ENCODE measurements around the gene CLHC1. TPM values are rescaled to one million over a fixed set of nuclear protein-coding genes. Genes with fewer than 3 reads are reported as not detected.
A peak's percentile ranks its signal among the peaks of the same experiment; 100 is the strongest.

CLHC1 gene
- total and polyA plus RNA-seq, 4 donors = 18.4 to 29.6 (median 24.2) TPM

- no peak overlapping the region for H3K27ac ChIP-seq (ENCODE audit: low read depth, low read length)
- peaks cover 36% of the 10 kb centered on the region for H3K4me1 ChIP-seq (ENCODE audit: control insufficient read depth, insufficient read depth, low read length)
- no peaks in the 10 kb centered on the region for H3K27me3 ChIP-seq (ENCODE audit: control insufficient read depth, insufficient read depth, low read length)
- H3K9me3 ChIP-seq (ENCODE audit: control insufficient read depth, insufficient read depth, low read length) = no peaks in the 10 kb centered on the region
- DNase-seq (ENCODE audit: low read depth in 4 of 6, low spot score in 6 of 6) = no peak
- no peak overlapping the region for H3K4me3 ChIP-seq (ENCODE audit: low read depth, low read length)
- no peaks in the 10 kb centered on the region for H3K36me3 ChIP-seq (ENCODE audit: control insufficient read depth, insufficient read depth, low read length)
- WGBS (ENCODE audit: insufficient coverage) = 63% methylated on average over 7 of the region's 7 CpGs
Observed at GRCh38 chr2:55163941-55164390, 68.1 kb downstream of the CLHC1 start.

DNA sequence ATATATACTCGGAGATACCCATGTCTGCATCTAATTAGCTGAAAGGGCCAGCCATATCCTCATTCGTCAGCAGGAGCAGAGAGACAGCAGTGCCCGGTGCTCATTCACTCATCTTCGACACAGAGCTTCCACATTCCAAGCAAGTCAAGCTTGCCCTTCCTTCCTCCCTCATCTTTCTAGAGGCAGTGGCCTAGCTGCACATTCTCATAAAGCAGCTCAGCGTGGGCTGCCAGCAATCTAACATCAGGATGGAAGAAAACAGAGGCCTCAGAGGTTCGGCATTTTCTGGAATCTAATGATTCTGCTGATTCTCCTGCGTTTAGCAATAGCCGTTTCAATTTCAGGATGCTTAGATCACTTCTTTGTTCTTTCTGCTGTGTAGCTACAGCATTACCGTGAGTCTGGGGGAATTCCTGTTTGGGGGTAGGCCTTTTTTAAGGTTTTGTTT, 68.8 kb downstream of the CLHC1 start:
- Histone ChIP-seq H3K4me3 (ENCODE audit: low read depth, low read length) (no peak overlapping the region), H3K27me3 (ENCODE audit: control insufficient read depth, insufficient read depth, low read length) (no peaks in the 10 kb centered on the region), H3K4me1 (ENCODE audit: control insufficient read depth, insufficient read depth, low read length) (peaks cover 38% of the 10 kb centered on the region), H3K27ac (ENCODE audit: low read depth, low read length) (peak overlapping the region; percentile 57), H3K9me3 (ENCODE audit: control insufficient read depth, insufficient read depth, low read length) (no peaks in the 10 kb centered on the region), H3K36me3 (ENCODE audit: control insufficient read depth, insufficient read depth, low read length) (no peaks in the 10 kb centered on the region)
- WGBS (ENCODE audit: insufficient coverage) = 37% methylated on average over 9 of the region's 9 CpGs
- peak in 2 of 6 donors; percentile 51 to 72 for DNase-seq (ENCODE audit: low read depth in 4 of 6, low spot score in 6 of 6)

- Histone ChIP-seq H3K4me1 (ENCODE audit: control insufficient read depth, insufficient read depth, low read length) (peaks cover 31% of the 10 kb centered on the region), H3K36me3 (ENCODE audit: control insufficient read depth, insufficient read depth, low read length) (no peaks in the 10 kb centered on the region), H3K27me3 (ENCODE audit: control insufficient read depth, insufficient read depth, low read length) (no peaks in the 10 kb centered on the region), H3K9me3 (ENCODE audit: control insufficient read depth, insufficient read depth, low read length) (no peaks in the 10 kb centered on the region), H3K4me3 (ENCODE audit: low read depth, low read length) (no peak overlapping the region), H3K27ac (ENCODE audit: low read depth, low read length) (peak overlapping the region; percentile 57)
- no peak for DNase-seq (ENCODE audit: low read depth in 4 of 6, low spot score in 6 of 6)
- WGBS (ENCODE audit: insufficient coverage) = 87% methylated on average over 8 of the region's 11 CpGs
Observed at GRCh38 chr2:55162284-55163006, 69.6 kb downstream of the CLHC1 start.

DNA sequence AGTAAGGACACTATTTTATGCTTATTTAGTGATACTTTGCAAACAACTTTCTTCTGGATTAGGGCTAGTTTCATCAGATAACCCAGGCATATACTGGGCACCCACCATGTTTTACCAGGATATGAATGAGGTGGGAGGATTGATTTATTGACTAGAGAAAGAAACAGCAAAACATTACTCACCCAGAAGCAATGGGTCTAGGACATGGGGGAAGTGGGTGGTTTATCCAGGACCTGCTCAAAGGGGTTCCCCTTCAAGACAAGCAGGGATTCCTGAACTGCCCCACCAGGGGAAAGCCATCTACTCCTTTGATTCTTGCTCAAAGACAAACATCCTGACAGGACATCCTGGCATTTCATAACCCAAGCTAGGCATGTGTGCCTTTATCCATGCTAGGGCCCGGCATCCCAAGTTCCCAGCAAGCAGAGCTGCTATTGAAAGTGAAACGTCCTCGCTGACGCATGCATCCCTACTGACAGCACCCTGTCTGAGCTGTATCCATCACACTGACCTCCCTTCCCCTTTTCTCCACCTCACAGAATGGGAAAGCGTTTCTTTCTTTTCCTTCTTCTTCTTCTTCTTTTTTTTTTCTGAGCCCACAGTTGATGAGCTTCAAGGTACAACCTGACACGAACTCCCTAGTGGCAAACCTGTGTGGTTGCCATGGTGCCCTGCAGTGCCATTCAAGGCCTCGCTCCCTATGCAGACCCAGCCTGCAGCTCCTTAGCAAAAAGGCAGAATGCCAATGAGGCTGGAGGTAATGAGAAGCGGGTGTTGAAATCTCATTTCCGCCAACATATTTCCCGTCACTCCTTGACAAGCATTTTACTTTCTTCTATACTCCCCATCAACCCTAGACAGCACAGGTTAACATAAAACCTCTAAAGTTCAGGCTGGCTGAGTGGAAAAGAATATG, 70.5 kb downstream of the CLHC1 start:
- DNase-seq (ENCODE audit: low read depth in 4 of 6, low spot score in 6 of 6) = peak in 2 of 6 donors; percentile 48 to 70
- Histone ChIP-seq H3K36me3 (ENCODE audit: control insufficient read depth, insufficient read depth, low read length) (no peaks in the 10 kb centered on the region), H3K4me3 (ENCODE audit: low read depth, low read length) (no peak overlapping the region), H3K4me1 (ENCODE audit: control insufficient read depth, insufficient read depth, low read length) (peaks cover 32% of the 10 kb centered on the region), H3K9me3 (ENCODE audit: control insufficient read depth, insufficient read depth, low read length) (no peaks in the 10 kb centered on the region), H3K27ac (ENCODE audit: low read depth, low read length) (no peak overlapping the region), H3K27me3 (ENCODE audit: control insufficient read depth, insufficient read depth, low read length) (no peaks in the 10 kb centered on the region)
- WGBS (ENCODE audit: insufficient coverage) = 57% methylated on average over 7 of the region's 10 CpGs

- WGBS (ENCODE audit: insufficient coverage) = 72% methylated on average over 2 of the region's 2 CpGs
- no peak overlapping the region for H3K4me3 ChIP-seq (ENCODE audit: low read depth, low read length)
- H3K9me3 ChIP-seq (ENCODE audit: control insufficient read depth, insufficient read depth, low read length) = no peaks in the 10 kb centered on the region
- DNase-seq (ENCODE audit: low read depth in 4 of 6, low spot score in 6 of 6) = no peak
- no peaks in the 10 kb centered on the region for H3K27me3 ChIP-seq (ENCODE audit: control insufficient read depth, insufficient read depth, low read length)
- H3K4me1 ChIP-seq (ENCODE audit: control insufficient read depth, insufficient read depth, low read length) = peaks cover 31% of the 10 kb centered on the region
- H3K27ac ChIP-seq (ENCODE audit: low read depth, low read length) = no peak overlapping the region
- H3K36me3 ChIP-seq (ENCODE audit: control insufficient read depth, insufficient read depth, low read length) = no peaks in the 10 kb centered on the region
Observed at GRCh38 chr2:55160422-55160821, 71.7 kb downstream of the CLHC1 start.

- Histone ChIP-seq H3K4me3 (ENCODE audit: low read depth, low read length) (no peak overlapping the region), H3K9me3 (ENCODE audit: control insufficient read depth, insufficient read depth, low read length) (no peaks in the 10 kb centered on the region), H3K27ac (ENCODE audit: low read depth, low read length) (no peak overlapping the region), H3K4me1 (ENCODE audit: control insufficient read depth, insufficient read depth, low read length) (peaks cover 34% of the 10 kb centered on the region), H3K36me3 (ENCODE audit: control insufficient read depth, insufficient read depth, low read length) (no peaks in the 10 kb centered on the region), H3K27me3 (ENCODE audit: control insufficient read depth, insufficient read depth, low read length) (no peaks in the 10 kb centered on the region)
- DNase-seq (ENCODE audit: low read depth in 4 of 6, low spot score in 6 of 6) = no peak
- WGBS (ENCODE audit: insufficient coverage) = 90% methylated on average over 2 of the region's 2 CpGs
Observed at GRCh38 chr2:55159752-55160151, 72.3 kb downstream of the CLHC1 start.

DNA sequence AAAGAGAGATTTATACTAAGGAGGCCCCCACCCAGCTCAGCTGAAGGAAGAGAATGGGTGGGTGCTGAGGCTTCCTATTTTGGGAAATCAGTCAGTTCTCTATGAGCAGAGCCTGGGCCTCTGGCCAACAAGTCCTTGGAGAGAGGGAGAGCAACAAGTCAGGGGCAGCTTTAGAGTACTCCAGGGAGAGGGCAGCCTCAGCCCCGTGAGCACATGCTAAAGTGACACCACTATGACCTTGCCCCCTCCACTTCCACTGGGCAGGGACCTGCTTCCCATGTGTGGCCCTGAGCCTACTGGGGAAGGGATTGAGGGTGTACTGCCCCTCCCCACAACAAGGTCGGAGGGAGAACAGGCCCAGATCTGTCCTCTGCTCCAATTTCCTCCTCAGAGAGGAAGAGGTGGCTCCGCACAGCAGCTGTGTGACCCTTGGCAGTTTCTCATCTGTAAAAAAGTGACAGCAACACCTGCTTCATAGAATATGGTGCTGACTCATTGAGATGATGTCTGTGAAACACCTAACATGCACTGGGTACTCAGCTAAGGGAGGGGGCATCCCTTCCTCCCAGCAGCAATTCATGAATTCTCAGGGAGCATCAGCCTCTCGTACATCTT, 72.9 kb downstream of the CLHC1 start:
- DNase-seq (ENCODE audit: low read depth in 4 of 6, low spot score in 6 of 6) = no peak
- no peaks in the 10 kb centered on the region for H3K27me3 ChIP-seq (ENCODE audit: control insufficient read depth, insufficient read depth, low read length)
- peaks cover 37% of the 10 kb centered on the region for H3K4me1 ChIP-seq (ENCODE audit: control insufficient read depth, insufficient read depth, low read length)
- H3K9me3 ChIP-seq (ENCODE audit: control insufficient read depth, insufficient read depth, low read length) = no peaks in the 10 kb centered on the region
- H3K36me3 ChIP-seq (ENCODE audit: control insufficient read depth, insufficient read depth, low read length) = no peaks in the 10 kb centered on the region
- no peak overlapping the region for H3K4me3 ChIP-seq (ENCODE audit: low read depth, low read length)
- 73% methylated on average over 2 of the region's 4 CpGs for WGBS (ENCODE audit: insufficient coverage)
- H3K27ac ChIP-seq (ENCODE audit: low read depth, low read length) = no peak overlapping the region

DNA sequence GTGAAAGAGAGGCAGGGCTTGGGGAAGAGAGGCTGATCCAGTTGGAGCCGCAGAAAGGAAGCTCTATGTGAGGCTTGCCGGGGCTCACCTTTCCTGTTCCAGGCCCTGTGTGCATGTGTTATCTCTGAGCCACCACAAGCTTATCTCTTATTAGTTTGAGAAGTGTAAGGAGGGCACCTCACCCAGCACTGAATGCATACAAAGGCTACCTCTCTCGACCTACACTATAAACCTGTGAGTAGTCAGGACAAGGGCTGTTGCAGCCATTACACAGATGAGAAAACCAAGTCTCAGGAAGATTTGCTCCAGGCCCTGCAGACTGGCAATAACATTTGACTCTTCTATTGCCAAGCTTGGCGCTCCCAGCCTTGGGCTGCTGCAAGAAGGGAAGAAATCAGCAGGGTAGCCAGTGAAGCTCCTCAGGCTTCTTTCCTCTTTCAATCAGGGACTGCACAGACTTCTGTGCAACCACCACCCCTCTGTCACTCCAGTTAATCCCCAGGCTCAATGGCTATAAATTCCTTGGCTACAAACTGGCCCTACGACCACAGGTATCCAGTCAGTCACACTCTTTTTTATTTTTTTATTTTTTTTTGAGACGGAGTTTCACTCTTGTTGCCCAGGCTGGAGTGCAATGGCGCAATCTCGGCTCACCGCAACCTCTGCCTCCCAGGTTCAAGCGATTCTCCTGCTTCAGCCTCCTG, 73.8 kb downstream of the CLHC1 start:
- H3K9me3 ChIP-seq (ENCODE audit: control insufficient read depth, insufficient read depth, low read length) = no peaks in the 10 kb centered on the region
- H3K36me3 ChIP-seq (ENCODE audit: control insufficient read depth, insufficient read depth, low read length) = no peaks in the 10 kb centered on the region
- no peak overlapping the region for H3K27ac ChIP-seq (ENCODE audit: low read depth, low read length)
- peaks cover 43% of the 10 kb centered on the region for H3K4me1 ChIP-seq (ENCODE audit: control insufficient read depth, insufficient read depth, low read length)
- H3K27me3 ChIP-seq (ENCODE audit: control insufficient read depth, insufficient read depth, low read length) = no peaks in the 10 kb centered on the region
- DNase-seq (ENCODE audit: low read depth in 4 of 6, low spot score in 6 of 6) = no peak
- WGBS (ENCODE audit: insufficient coverage) = 96% methylated on average over 3 of the region's 10 CpGs
- H3K4me3 ChIP-seq (ENCODE audit: low read depth, low read length) = no peak overlapping the region

DNA sequence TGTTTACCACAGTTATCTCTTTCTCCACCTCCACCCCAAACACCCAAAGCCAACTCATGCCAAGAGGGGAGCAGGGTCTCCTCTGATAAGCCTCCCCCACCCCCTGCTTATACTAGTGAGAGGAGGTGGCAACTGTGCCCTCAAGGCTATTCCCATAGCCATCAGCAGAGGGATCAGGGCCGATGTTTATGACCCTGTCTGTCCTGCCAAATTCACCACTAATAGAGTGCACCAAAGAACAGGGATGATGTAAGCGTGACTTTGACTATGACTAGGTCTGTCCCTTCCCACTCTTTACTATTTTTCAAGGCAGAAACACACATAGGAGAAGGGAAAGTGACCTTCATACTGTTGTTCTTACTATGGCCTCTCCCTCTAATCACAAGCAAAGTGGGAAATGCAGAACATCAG, 74.6 kb downstream of the CLHC1 start:
- H3K27ac ChIP-seq (ENCODE audit: low read depth, low read length) = no peak overlapping the region
- no peak overlapping the region for H3K4me3 ChIP-seq (ENCODE audit: low read depth, low read length)
- DNase-seq (ENCODE audit: low read depth in 4 of 6, low spot score in 6 of 6) = no peak
- no CpG with 5 or more reads among the region's 2 CpGs for WGBS (ENCODE audit: insufficient coverage)
- H3K27me3 ChIP-seq (ENCODE audit: control insufficient read depth, insufficient read depth, low read length) = no peaks in the 10 kb centered on the region
- no peaks in the 10 kb centered on the region for H3K36me3 ChIP-seq (ENCODE audit: control insufficient read depth, insufficient read depth, low read length)
- peaks cover 39% of the 10 kb centered on the region for H3K4me1 ChIP-seq (ENCODE audit: control insufficient read depth, insufficient read depth, low read length)
- no peaks in the 10 kb centered on the region for H3K9me3 ChIP-seq (ENCODE audit: control insufficient read depth, insufficient read depth, low read length)

All from spinal cord (tissue), 10 donors.